HG03097 (cell line): ENCODE results near the gene UBE2I.
A peak's percentile ranks its signal among the peaks of the same experiment; 100 is the strongest.
"Not testable (repeated sequence)": the region's sequence is repeated elsewhere in the genome, so short reads cannot be mapped to it uniquely, and the experiment has no call there.

Experiments used
- ATAC-seq: cut with Tn5 transposase; IDR thresholded peaks from one replicate; pipeline ENCODE4 v1.9.1; 2021; ENCODE audit not compliant: unreplicated experiment, low FRiP score

The UBE2I gene

DNA sequence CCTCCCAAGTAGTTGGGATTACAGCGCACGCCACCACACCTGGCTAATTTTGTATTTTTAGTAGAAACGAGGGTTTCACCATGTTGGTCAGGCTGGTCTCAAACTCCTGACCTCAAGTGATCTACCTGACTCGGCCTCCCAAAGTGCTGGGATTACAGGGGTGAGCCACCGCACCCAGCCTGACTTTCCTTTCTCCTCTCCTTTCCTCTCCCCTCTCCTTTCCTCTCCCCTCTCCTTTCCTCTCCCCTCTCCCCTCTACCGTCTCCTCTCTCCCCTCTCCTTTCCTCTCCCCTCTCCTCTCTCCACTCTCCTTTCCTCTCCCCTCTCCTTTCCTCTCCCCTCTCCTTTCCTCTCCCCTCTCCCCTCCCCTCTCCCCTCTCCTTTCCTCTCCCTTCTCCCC lies 17.2 kb upstream of the UBE2I start:
- ATAC-seq = not testable (repeated sequence)

DNA sequence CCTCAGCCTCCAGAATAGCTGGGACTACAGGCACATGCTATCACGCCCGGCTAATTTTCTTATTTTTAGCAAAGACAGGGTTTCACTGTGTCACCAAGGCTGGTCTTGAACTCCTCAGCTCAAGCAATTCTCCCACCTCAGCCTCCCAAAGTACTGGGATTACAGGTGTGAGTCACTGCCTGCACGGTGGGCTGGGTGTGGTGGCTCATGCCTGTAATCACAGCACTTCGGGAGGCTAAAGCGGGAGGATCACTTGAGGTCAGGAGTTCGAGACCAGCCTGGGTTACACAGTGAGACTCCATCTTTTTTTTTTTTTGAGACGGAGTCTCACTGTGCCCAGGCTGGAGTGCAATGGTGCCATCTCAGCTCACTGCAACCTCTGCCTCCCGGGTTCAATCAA lies 16.6 kb upstream of the UBE2I start:
- ATAC-seq = not testable (repeated sequence)

DNA sequence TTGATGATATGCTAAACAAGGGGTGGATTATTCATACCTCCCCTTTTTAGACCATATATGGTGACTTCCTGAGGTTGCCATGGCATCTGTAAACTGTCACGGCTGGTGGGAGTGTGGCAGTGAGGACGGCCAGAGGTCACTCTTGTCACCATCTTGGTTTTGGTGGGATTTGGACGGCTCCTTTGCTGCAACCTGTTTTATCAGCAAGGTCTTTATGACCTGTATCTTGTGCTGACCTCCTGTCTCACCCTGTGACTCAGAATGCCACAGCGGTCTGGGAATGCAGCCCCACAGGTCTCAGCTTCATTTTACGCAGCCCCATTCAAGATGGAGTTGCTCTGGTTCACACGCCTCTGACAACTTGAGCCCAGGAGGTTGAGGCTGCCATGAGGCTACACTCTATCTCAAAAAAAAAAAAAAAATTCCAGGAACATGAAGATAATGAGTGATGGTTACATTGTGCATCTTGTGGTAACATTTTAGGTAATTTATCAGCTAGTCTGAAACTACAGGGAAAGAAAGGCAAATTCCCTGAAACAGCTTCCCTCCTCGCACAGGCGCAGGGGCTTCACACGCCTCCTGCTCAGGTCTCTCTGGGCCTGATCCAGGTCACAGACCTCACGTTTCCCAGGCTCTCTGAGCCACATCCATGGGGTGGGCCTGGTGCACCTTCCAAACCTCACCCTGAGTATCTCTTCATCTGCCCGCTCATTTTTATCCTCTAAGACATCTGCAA lies 15.3 kb upstream of the UBE2I start:
- ATAC-seq = no peak

DNA sequence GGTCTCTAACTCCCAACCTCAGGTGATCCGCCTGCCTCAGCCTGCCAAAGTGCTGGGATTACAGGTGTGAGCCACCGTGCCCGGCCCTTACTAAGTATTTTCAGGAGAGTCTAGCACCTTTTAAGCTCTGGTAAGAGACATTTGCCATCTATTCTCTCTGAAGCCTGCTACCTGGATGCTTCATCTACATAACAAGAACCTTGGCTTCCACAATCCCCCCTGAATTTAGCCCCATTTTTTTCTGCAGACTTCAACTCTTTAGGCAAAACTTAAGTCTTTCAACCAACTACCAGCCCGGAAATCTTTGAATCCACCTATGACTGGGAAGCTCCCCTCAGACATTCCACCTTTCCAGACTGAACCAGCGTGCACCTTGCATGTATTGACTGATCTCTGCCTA lies 14.0 kb upstream of the UBE2I start:
- ATAC-seq = no peak

DNA sequence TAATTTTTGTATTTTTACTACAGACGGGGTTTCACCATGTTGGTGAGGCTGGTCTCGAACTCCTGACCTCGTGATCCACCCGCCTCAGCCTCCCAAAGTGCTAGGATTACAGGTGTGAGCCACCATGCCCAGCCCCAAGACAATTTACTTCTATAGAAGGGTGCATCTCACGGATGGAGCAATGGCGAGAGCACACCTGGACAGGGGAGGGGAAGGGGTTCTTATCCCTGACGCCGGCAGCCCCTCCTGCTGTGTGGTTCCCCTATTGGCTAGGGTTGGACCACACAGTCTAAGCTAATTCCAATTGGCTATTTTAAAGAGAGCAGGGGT lies 12.8 kb upstream of the UBE2I start:
- ATAC-seq = not testable (repeated sequence)

DNA sequence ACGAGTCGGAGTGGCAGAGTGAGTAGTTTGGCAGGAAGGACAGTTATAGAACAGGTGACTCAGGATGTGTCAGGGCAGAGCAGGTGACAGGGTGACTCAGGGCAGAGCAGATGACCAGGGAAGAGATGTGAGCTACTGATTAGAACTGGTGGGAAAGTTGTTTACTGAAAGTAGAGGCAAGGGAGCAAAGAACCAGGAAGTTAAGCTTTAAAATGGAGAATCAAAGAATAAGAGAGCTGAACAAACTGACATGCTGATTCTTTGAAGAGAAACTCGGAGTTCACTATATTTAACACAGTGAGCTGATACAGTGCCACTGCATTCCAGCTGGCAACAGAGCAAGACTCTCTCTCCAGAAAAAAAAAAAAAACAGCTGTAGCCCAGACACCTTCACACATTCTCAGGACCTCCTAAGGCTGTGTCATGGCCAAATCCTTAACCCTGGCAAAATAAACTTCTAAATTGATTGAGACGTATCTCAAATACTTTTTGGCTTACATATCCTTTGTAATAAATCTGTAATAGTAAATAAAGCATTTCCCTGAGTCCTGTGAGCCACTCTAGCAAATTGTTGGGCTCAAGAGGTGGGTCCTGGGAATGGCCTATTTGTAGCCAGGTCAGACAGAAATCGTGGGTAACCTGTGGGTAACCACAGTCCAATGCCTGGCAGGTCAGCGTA lies 12.3 kb upstream of the UBE2I start:
- ATAC-seq = no peak

DNA sequence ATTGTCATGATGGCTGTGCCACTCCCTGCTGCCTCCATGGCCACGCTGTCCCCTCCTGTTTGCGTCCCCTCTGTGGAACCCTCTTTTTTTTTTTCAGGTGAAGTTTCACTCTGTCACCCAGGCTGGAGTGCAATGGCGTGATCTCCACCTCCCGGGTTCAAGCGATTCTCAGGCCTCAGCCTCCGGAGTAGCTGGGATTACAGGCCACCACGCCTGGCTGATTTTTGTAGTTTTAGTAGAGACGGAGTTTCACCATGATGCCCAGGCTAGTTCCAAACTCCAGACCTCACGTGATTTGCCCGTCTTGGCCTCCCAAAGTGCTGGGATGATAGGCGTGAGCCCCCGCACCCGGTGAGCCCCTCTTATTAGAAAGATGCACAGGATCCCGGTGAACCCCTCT lies 11.0 kb upstream of the UBE2I start:
- ATAC-seq = no peak

DNA sequence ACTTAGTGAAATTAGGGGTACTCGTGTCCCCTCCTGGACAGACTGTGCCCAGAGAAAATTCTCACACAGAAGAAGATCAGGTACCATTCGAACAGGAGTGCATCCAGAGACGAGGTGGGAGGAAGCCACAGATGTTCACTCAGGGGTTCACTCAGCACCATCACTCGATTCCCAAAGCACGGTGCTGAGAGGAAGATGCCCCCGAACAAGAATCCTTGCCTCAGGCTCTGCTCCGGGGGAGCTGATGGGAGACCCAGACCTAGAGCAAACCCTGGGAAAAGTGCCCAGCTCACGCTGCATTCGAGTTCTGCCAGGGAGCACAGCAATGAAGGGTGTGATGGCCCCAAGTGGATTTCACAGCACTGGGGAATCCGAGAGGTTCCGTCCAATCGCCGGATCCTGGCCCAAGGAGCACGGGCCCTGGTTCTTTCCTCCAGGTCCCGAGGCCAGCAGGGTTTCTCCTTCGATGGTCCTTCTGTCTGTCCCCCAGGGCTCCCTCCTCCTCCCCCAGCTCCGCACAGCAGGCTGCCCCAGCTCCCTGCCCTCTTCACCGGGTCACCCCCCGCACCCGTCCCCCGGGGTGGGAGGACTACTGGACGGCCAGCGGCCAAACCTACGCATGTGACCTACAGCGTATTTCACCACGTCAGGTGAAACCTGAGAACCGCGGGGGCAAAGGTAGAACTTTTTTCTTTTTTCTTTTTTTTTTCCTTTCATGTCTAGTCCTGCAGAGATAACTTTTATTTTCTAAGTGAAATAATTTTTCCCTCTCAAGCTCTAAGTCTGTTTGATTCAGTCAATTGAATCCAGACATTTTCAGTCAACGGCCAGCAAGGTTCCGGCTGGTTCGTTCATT lies 10.2 kb upstream of the UBE2I start:
- ATAC-seq = no peak

DNA sequence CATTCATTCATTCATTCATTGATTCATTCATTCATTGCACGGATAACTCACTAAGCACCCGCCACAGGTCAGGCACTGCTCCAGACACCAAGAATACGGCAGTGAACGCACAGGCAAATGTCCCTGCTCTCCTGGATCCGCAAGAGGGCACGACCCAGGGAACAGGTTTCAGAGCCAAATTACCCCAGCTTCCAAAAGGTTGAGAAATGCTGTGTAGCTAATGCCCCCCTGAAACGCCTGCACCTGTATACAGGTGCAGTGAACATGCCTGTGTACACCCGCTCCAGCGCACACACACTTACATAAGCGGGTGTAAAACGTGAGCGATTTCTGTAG lies 9.6 kb upstream of the UBE2I start:
- ATAC-seq = no peak

DNA sequence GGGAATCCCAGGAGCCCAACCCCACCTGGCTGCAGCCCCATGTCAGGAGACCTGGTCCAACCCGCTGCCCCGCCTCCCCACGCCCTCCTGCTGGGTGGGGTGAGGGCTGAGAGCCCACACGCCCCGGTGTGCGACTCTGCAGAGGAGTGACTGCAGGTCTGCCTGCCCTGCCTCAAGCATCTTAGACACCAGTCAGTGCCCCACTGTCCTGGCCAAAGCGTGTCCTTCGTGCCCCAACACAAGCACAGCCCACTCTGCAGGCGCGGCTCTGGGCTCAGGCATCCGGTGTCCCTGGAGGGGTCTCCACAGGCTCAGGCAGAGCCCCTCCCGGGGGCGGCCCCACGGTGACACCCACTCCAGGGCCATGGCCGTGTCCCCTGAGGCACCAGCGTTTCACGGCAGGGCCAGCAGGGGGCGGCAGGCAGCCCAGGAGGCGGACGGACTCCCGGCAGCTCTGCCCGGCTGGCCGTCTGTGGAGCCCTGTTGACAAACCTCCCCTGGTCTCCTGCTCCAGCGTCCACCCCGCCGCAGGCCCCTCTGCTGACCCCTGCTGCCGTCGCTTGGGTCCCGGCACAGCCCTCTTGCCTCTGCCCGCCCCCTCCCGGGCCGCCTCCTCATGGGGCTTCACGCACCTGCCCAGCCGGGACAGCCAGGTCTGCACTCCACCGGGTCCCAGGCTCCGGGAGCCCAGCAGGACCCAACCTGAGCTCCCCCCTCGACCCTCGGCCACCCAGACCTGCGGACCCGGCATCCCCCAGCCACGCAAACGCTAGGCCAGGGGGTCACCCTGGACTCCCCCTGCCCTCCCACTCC lies 8.6 kb upstream of the UBE2I start:
- no peak for ATAC-seq

DNA sequence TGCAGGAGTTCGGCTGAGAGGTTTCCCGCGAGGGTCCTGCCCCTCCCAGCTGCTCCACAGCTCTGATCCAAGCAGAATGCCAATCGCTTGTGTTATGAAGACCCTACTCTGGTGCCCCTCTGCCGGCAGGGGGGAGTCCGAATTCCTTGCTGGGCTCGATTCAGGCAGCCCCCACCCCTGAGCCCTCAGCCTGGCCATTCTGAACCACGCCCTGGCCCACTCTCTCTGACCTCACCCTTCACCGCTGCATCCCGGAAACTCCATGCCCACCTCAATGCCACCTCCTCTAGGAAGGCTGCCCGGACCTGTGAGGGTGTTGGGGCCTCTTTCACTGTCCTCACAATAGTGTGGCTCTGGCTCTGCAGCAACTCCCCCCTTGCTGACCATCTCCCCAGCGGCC lies 7.9 kb upstream of the UBE2I start:
- no peak for ATAC-seq

DNA sequence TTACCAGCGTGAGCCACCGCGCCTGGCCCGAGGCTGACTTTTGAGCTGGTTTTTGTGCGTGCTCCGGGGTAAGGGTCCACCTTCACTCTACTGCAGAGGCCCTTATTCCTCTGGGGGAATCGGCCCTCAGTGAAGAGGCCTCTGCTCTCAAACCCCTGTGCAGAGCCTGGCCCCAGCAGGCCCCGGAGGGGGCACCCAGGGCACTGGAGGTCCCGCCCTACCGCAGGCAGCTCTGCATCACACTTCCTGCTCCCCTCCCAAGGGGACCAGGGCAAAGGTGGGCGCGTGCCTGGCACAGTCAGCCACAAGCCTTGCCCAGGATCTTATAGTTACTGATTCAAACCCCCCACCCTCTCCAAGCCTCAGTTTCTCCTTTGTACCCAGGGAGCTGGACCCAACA lies 3.6 kb upstream of the UBE2I start:
- ATAC-seq = no peak

DNA sequence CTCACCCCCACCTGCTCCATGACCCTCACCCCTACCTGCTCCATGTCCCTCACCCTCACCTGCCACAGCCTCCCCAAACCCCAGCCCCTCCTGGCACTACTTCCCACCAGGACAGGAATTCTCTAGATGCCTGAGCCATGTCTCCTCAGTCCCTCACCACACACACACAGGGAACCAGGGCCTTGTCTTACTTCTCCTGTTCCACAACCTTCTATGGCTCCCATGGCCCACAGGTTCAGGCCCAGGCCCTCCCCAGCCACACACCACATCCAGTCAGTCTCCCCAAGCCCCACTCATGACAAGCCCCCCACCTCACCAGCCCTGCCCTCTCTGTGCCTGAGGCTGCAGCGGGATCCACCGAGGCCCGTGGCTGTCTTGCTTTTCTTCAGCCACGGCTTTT lies 3.1 kb upstream of the UBE2I start:
- ATAC-seq = no peak

DNA sequence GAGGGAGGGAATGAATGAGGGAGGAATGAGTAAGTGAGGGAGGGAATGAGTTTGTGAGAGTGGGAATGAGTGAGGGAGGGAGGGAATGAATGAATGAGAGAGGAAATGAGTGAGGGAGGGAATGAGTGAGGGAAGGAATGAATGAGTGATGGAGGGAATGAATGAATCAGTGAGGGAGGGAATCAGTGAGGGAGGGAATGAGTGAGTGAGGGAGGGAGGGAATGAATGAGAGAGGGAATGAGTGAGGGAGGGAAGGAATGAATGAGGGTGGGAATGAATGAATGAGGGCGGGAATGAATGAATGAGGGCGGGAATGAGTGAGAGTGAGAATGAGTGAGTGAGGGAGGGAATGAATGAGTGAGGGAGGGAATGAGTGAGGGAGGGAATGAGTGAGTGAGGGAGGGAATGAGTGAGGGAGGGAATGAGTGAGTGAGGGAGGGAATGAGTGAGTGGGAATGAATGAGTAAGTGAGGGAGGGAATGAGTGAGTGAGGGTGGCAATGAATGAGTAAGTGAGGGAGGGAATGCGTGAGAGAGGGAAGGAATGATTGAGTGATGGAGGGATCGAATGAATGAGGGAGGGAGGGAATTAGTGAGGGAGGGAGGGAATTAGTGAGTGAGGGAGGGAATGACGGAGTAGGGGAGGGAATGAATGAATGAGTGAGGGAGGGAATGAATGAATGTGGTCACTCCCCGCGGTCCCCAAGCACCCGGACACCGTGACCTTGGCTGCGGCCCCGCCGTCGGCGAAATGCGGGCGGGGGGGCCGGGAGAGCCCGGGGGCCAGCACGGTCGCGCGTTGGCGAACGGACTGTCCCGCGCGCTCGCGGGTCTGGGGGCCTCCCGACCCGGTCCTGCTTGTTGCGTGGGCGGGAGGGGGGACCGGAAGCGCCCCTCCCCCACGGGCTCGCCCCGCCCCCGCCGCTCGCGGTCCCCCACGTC lies 1.1 kb upstream of the UBE2I start:
- peak; percentile 10 for ATAC-seq

DNA sequence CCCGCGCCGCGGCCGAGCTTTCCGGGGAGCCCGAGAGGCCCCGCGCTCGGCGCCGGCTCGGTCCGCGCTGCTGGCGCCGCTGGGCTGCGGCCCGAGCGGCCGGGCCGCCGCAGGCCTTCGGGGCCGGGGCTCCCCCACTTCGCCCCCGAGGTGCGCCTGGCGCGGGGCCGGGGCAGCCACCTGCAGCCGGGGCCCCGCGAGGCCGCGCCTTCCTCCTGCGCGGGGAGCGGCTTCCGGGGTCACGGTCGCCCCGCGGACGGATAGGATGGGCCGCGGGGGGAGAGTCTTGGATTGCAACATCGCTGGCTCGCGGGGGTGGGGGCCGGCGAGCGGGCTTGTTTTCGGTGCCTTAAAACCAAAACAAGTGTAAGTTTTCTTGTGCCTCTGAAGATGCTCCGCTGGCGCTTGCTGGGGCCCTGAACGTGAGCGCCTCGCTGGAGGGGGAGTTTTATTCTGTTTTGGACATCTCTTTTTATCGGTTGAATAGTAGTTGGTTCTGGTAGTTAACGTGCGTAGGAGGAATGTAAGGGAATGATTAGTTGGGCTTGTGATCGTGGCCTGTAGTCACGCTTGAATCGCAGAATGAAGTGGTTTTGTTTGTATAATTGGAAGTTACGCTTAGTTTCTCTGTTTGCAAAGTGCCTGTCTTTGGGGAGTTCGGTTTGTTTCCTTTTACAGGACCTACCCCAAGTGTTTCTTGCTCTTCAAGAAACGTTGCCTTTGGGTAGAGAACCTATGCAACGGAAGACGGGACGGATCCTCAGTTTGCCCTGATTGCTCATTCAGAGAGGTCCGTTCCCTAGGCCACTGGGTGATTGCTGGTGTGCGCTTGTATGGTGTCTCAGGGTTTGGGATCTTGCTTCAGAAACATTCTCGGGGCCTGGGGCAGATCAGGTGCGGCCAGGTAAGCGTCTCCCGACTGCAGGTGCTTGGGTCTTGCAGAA lies 724 bp downstream of the UBE2I start:
- ATAC-seq = peak; percentile 27

DNA sequence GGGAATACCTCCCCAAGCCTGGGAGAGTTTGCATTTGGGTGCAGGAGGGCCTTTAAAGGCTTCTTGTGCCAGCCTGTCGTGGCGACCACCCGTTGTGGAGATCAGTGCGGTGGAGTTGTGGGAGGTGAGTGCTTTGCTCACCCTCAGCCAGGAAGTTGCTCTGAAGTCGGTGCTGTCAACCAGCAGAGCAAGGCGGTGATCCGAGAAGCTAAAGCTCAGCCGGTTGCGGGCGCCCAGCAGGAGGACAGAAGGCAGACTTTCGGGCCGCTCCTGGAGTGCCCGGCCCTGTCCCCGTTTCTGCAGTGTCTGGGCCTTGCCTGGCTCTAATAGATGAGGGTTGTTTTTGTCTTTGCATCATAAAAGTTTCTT lies 1.4 kb downstream of the UBE2I start:
- no peak for ATAC-seq

DNA sequence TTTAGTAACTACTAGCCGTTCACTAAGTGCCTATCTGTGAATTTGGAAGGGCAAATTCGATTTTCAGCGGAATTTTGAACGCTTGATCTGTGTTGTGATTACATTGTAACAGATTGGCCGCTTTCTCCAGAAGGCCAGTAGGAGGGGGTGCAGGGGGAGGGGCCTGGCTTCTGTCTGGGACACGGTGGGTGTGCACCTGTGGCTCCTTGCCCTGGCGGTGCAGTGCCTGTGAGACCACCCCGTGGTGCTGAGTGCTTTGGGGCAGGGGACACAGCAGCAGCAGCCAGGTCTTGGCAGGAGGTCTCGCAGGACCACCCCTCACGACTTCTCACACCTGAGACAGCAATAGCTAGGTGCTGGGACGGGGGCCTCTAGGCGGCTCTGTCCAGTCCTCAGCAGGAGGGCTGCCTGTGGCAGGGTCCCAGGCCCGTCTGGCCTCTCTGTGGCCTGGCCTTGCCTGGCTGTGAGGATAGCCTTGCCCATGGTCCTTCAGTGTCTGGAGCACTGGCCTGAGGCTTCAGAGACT lies 1.8 kb downstream of the UBE2I start:
- no peak for ATAC-seq

DNA sequence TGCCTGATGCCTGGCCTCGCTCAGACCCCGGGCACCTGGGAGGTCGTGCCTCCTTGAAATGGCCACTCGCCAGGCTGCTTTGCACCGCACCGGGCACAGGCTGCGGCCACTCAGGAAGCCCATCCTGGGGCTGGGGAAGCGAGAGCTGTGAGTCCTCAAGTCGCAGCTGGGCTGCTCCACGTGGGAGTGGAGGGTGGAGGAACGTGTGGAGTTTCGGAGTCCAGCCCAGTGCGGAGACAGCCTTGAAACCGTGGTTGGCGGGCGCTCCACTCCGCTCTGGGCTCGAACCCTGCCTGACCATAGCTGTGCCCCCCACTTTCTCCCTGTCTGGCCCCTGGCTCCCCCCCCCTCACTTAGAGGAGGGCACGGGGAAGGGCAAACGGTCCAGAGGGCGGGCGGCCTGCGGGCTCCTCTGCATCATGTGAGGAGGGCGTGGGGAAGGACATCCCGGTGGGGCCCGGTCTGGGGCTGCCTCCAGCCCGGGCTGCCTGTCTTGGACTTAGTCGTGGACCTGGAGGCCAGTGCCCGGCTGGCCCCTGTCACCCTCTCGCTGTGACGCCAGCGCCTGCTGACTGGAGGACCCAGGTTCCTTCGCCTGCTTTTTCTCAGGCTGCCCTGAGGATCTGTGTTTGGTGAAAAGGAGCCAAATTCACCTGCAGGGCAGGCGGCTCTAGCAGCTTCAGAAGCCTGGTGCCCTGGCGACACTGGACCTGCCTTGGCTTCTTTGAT lies 2.5 kb downstream of the UBE2I start:
- ATAC-seq = no peak
